HG03565 (cell line): ENCODE results near the gene ERGIC1.

ENCODE experiments used
- ATAC-seq: cut with Tn5 transposase; IDR thresholded peaks from one replicate; pipeline ENCODE4 v1.9.1; 2021; ENCODE audit warnings: mild to moderate bottlenecking, moderate library complexity; ENCODE audit not compliant: unreplicated experiment

ERGIC1 gene

DNA sequence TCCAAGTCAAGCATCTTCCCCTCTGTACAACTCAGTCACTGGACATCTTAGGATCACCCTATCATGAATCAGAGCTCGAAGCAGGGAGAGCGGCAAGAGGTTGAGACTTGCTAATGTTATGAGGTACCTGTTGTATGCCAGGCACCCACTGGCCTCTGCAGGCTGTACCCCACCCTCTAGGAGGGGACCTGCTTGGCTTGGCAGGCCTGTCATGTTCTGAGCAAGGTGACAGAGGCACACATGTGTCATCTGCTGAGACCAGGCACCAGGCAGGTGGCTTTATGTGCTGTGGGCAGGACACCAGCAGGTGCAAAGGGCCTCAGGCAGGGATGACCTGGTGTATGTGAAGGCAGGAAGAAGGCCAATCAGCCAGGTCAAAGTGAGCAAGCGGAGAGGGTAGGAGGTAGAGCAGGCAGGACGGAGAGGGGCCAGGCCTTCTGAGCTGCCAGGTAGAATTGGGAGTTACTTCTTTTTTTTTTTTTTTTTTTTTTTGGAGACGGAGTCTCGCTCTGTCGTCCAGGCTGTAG is 64.9 kb downstream of the ERGIC1 start:
- no peak for ATAC-seq

DNA sequence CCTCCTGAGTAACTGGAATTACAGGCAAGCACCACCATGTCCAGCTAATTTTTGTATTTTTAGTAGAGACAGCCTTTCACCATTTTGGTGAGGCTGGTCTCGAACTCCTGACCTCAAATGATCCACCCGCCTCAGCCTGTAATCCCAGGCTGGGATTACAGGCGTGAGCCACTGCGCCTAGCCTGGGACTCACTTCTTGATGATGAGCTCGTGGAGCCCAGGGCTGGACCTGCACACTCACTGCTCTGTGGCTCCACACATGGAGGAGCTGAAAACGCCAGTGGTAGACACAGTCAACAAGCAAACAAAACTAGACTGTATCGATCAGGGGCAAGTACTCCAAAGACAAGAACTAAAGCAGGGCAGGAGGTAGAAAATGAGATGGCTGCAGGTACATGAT is 65.4 kb downstream of the ERGIC1 start:
- no peak for ATAC-seq

DNA sequence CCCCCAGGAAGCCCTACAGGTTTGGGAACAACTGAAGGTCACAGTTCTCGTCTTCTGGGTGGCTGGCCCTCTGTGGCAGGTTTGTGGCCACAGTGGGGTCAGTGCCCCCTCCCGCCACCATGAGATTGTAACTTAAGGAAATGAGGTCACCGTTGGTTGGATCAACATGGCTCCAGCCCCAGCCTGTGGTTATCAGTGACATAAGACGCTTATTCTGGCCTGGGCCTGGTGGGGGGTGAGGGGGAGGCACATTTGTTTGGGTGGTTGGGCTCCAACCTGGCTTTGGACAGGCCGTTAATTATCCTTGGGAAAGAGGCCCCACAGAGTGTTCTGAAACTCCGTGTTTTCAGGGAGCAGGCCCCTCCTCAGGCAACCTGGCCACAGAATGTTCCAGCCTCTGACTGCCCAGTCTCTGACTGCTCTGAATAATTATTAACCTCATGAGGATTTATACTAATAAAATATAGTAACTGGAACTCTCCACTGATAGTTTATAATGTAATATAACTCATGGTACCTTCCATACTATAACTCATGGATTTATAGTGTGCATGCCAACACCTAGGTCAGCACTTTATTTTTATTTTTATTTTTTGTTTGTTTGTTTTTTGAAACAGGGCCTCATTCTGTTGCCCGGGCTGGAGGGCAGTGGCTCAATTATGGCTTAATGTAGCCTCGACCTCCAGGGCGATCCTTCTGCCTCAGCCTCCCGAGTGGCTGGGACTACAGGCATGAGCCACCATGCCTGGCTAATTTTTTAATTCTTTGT is 67.1 kb downstream of the ERGIC1 start:
- no peak for ATAC-seq

DNA sequence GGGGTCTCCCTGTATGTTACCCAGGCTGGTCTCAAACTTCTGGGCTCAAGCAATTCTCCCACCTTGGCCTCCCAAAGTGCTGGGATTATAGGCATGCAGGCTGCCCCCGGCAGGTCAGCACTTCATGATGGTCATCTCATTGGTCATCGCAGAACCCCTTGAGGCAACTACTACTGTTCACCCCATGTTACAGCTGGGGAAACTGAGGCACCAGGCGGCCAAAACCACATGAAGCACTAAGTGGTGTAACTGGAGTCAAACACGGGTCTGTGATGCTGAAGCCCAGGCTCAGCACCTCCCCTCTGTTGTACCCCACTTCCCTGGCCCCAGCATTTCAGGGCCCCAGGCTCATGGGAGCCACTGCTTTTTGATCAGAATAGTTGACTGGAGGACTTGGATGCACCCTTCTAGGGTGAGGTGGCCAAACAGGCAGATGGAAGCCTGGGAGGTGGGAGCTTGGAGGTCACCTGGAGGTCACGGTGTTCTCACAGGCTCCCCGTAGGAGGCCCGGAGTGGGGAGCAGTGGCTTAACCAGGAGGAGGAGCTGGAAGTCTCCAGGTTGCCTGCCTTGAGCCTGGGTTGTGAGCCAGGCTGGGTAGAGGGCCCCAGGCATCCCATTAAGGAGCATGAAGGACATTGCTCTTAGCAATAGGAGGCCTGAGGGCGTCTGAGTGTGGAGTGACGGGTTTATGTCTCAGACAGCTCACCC is 67.9 kb downstream of the ERGIC1 start:
- ATAC-seq, result no peak

DNA sequence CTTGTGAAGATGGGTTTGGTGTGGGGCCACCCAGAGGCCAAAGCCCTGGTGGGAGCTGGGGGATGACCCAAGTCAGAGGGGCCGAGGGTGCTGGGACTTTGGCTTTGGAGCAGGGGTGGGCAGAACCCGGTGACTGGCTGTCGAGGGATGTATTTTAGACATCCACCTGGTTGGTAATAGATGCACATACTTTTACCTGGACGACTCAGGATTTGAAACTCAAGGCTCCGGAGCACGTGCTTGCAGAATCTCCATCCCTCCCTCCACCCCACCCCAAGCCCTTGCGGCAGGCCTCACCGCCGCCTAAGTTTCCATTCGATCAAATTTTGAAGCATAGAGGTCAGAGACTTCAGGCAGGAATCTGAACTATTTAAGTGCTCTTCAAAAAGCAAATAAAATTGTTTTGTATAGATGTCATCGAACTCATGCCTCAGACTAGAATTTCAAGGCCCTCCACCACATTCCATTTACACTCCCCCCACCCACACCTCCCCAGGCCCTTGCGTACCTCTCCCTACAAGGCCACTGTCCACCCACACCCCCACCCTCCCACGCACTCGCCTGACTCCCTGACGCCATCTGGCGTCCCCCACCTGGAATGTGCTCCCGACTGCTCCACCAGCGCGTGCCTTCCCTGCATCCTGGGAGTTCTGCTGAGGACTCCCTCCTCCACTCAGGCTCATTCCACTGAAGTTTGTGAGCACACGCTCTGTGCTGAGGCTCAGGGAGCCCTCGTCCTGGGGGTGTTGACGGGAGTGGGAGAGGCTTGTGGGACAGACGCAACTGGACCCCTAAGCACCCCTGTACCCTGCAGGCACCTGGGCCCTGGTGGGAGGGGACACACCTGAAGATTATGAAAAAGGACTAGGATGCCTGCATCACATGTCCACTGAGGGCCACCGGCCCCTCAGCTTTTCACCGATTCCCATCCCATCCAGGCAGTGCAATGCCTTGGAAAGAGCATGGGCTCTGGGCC is 68.7 kb downstream of the ERGIC1 start:
- no peak for ATAC-seq

DNA sequence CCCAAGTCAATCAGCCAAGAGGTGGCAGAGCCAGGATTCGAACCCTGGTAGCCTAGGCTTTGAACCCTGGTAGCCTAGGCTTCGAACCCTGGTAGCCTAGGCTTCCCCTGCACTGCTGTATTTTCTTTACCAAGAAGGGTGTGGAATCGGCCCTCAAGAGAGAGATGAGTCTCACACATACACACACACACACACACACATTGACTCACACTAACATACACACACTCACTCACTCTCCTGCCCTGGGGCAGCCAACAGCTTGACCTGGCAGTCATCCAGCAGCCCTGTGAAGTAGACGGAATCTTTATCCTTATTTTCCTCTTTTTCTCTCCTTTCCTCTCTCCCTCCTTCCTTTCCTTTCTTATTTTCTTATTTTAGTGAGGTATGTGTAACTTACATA is 69.7 kb downstream of the ERGIC1 start:
- no peak for ATAC-seq

DNA sequence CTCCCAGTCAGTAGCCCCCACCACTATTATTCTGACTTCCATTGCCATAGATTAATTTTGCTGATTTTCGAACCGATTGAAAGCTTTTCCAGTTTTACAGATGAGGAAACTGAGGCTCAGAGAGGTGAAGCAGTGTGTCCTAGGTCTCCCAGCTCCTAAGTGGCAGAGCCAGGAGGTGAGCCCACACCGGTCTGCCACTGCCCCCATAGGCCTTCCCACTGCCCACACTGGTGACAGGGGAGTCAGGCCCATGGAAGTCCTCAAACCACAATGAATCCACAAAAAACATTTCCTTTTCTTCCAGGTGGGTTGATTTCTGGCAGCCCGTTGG is 70.2 kb downstream of the ERGIC1 start:
- ATAC-seq, result no peak

DNA sequence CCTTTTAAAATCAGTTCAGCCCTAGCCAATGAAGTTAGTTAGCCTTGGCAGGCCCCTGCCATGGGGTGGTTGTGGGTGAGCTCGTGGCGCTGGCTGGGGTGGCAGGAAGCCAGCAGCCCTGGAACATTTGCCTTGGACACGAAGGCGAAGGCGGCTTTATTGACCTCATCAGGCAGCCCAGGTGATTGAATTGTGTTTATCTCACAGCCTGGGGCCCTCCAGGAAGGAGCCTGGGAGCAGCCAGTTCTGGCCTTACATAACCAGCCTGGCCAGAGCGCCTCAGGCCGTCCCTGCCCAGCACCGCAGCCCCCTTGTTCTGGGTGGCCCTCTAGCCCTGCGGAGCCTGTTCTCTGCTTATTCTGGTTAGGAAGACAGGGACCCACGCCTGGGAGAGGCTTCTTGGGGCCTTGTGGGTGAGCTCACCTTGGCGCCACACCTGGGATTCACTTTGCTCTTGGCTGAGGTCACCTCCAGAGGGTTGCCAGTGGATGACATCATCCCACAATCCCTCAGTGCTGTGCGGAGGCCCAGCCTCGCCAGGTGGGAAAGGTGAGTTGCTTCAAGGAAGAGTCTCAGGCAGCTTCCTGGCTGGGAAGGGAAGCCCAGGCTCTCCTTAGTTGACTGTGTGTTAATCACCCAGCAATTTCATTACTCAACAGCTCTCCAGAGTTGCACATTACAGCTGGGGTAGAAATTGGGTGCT is 70.7 kb downstream of the ERGIC1 start:
- ATAC-seq, result no peak

DNA sequence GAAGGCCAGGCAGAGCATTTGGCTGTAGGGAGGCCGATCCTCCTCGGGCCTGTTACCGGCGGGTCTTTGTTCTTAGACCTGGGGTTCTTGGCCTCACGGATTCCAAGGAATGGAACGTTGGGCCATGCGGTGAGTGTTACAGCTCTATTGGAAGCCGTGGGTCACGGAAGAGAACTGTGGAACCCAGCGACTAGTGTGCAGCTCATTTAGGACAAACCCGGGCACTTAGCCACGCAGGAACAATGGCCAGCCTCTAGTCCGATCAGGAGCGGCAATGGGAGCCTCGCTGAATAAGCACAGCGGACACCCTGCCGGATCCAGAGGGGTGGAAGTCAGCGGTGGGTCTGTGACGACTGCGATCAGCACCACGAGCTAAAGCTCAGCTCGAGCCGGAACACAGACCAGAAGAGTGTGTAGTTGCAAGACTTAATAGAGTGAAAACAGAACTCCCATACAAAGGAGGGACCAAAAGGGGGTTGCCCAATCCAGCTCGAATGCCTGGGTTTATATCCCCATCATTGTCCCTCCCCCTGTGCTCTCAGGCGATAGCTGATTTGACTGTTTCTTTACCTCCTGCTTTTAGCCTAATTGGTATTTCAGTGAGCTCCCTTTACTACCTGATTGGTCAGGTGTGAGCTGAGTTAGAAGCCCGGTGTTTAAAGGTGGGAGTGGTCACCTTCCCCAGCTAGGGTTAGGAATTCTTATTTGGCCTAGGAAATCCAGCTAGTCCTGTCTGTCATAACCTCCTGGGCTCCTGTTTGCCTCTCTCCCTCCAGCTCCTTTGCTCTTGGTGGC is 71.5 kb downstream of the ERGIC1 start:
- ATAC-seq, result no peak

DNA sequence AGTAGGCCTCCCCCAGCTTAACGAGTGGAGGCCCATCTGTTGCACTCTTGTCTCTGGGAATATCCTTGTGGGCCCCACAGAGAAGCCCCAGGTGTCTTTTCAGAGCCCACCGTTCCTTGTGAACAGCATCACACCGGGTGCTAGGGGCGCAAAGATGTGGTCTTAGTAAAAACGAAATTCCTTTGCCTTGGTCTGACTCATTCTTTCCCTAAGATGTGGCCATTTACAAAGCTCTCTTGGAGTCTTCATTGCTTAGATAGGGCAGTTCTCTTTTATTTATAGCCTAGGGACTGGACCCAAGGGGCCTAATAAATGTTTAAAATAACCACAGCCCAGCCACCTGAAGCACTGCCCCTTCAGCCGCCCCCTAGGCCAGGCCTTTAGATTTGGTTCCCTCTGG is 72.4 kb downstream of the ERGIC1 start:
- peak; percentile 63 for ATAC-seq

DNA sequence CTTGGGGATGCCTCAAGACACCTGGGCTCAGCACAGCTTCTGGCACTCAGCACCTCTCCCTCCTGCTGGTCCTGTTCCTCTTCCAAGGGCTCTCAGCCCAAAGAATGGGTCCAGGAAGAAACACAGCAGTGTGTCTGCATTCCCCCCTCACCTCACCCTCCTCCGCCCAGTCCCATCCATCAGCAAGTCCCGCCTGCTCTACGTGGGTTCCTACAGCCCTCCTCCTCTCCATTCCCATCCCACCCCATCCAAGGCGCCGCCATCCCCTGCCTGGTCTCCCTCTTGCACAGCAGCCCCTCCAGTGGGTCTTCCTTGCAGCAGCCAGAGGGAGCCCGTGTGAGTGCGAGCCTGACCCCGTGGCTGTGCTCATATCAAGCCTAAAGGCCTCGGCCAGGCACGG is 72.8 kb downstream of the ERGIC1 start:
- ATAC-seq, result no peak

DNA sequence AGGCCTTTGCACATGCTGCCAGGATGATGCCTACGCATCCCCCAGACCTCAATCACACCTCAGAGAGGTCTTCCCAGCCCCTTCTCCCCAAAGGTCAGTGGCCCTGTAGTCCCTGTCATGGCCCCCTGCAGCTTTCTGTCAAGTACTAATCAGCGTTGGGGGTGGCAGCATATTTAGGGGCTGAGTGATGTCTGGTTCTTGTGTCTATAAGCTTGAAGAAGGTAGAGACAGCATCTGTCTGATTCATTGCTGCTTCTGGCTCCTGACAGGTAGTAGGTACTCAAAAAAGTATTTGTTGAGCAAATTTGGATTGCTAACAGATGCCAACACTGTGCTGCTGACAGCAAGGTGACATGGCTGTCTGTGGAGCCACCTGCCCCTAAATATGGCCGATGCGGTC is 73.6 kb downstream of the ERGIC1 start:
- no peak for ATAC-seq

DNA sequence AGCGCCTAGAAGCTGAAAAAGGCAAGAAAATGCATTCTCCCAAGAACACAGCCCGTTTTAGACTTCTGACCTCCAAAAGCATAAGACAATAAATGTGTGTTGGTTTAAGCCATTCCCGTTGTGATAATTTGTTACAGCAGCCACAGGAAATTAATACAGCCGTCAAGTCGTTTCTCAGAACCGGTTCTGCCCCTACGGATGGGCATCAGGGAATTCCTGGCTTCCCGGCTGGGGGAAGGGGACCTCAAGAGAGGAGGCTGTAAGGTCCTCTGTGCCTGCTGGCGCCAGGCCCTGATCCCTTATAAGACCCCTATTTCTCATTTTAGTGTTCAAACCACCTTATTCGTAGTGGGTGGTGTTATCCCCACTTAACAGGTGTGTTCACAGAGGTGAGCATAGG is 74.6 kb downstream of the ERGIC1 start:
- no peak for ATAC-seq

DNA sequence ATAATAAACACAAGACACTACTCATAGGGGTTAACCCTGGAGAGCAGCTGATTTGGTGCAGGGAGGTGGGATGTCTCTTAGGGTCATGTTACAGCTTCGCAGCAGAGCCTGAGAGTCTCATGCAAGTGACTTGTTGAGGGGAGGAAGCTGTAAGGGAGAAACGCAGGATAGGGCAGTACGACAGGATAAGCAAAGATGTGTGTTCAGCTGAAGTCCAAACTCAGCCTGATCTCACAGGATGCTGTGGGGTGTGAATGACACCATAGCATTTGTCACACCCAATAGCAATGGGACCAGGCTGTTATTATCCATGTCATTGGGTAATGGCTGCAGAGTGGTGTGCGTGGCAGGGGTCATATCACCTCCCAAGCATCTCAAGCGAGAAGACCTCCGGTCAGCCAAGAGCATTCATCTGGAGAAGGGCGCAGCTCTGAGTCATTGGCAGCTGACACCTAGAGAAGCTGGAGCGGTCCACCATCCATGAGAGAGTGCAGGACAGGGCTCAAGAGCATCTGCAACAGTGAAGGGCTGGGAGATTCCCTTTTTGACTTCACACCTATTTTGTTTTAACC is 76.0 kb downstream of the ERGIC1 start:
- no peak for ATAC-seq

DNA sequence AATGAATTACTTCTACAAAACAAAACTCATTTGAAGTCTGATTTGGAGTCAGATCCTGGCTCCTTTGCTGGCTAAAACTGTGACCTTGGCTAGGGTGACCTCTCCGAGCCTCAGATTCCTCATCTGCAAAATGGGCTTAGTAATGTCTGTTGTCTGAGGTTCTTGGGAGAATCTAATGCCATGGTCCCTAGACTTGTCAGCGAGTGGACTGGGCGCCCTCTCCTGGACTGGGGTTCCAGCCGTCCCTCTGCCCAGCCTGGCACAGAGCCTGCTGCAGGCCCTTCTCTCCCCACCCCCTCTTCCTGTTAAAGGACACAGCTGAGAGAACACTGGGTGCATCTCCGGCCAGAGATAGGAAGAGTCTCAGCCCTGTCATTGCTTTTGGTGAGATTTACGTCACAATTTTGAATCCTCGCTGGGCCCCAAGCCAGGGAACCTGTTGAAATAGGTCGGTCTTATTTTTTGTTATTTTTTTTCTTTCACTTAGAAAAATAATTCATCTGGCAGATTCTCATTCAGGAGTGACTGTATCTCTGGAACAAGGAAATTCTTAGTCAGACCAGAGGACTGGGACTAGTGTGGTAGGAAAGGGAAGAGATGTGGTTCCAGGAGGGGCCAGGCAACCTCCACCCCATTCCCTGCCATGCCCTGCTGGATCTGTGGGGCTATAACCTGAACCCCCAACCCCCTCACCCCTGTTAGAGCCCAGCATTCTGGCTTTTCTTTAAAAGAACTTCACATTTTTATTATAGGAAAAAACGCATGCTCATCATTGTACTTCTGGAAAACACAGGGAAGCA is 77.0 kb downstream of the ERGIC1 start:
- peak; percentile 31 for ATAC-seq

DNA sequence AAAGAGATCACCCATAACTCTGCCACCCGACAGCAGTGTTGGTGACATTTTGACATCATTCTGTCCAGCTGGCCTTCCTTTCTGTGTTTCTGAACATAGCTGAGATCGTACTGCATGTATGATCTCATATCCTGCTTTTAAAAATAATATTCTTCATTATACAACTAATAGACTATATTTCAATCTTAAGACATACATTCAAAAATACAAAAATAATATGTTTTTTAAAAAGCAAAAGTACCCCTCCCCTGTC is 77.5 kb downstream of the ERGIC1 start:
- no peak for ATAC-seq

DNA sequence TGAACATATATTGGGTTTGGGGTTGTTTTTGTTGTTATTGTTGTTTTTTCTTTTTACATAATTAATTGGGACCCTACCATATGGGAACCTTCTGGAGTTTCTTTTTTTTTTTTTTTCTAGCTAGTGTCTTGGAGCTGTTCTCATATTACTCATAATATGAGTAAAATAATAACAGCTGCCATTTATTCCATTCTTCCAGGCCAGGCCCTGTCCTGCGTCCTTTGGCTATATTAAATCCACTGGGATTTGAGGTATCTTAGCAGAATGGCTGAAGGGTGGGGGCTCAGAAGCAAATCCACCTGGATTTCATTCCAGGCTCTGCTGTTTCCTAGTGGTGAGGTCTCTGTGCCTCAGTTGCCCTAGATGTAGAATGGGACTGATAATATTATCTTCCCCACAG is 77.9 kb downstream of the ERGIC1 start:
- no peak for ATAC-seq

DNA sequence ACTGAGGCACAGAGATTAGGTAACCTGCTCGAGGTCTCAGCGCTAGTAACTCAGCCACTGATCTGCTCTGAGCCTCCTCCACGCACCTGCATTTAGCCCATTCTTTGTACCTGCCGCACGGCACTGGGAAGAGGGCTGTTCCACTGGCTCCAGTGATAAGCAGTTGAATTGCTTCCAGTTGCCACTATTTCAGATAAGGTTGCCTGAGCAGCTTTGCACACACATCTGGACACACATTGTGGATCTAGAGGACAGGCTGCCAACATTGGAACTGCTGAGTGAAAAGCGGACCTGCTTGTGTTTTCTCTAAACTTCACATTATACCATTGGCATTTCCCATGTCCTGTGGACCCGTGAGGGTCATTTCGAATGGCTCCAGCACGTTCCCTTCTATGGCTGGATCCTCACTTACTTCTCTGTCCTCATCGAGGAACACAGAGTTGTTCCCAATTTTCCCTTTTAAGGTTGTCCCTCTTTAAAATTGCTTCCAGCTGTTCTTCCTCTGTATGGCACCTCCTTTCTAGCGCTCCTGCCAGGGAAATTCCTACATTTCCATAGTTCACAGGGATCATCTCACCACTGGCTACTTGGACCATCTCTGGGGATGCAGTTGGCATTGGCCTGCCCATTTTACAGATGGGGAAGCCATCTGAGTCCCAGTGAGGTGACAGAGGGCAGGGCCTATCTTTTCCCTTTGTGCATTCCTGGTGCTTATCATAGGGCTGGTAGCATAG is 79.2 kb downstream of the ERGIC1 start:
- no peak for ATAC-seq
